WTC11 (cell line): ENCODE results near the gene RHOU.

Experiments used
- CREB1 ChIP-seq: sonication (generic); formaldehyde crosslinking; IDR thresholded peaks from 2 replicates; pipeline ENCODE4 v1.8.0; 2023; ENCODE audit warnings: mild to moderate bottlenecking, missing genetic modification reagents
- ETV6 ChIP-seq: sonication (generic); formaldehyde crosslinking; IDR thresholded peaks from 2 replicates; pipeline ENCODE4 v1.8.1; 2022; ENCODE audit warnings: mild to moderate bottlenecking, missing genetic modification reagents
- SOX15 ChIP-seq: fragments of 250-450 bp; sonication (Bioruptor Pico); IDR thresholded peaks from 2 replicates; pipeline ENCODE4 v1.9.0; 2021; ENCODE audit warnings: mild to moderate bottlenecking
- TCF7 ChIP-seq: sonication (generic); formaldehyde crosslinking; IDR thresholded peaks from 2 replicates; pipeline ENCODE4 v1.8.0; 2022; ENCODE audit warnings: mild to moderate bottlenecking, low read depth, missing genetic modification reagents, moderate library complexity
- TF ChIP-seq, protein P1 (sequence below): sonication (generic); formaldehyde crosslinking; IDR thresholded peaks from 2 replicates; pipeline ENCODE4 v1.8.1; 2022; ENCODE audit warnings: mild to moderate bottlenecking, missing genetic modification reagents, moderate library complexity, borderline replicate concordance
- TF ChIP-seq, protein P2 (sequence below): sonication (generic); formaldehyde crosslinking; IDR thresholded peaks from 2 replicates; pipeline ENCODE4 v1.8.1; 2022; ENCODE audit warnings: mild to moderate bottlenecking, moderate library complexity, missing genetic modification reagents
- TF ChIP-seq, protein P3 (sequence below): fragments of 200-600 bp; IDR thresholded peaks from 2 replicates; pipeline ENCODE4 v1.8.0; 2022; ENCODE audit warnings: antibody characterized with exemption
- TF ChIP-seq, protein P4 (sequence below): sonication (generic); formaldehyde crosslinking; IDR thresholded peaks from 2 replicates; pipeline ENCODE4 v1.8.1; 2023; ENCODE audit warnings: mild to moderate bottlenecking, missing genetic modification reagents, borderline replicate concordance
- TF ChIP-seq, protein P5 (sequence below): sonication (generic); formaldehyde crosslinking; IDR thresholded peaks from 2 replicates; pipeline ENCODE4 v1.8.0; 2023; ENCODE audit warnings: missing genetic modification reagents
- TF ChIP-seq, protein P6 (sequence below): sonication (generic); formaldehyde crosslinking; IDR thresholded peaks from 2 replicates; pipeline ENCODE4 v1.8.1; 2023; ENCODE audit warnings: mild to moderate bottlenecking, moderate library complexity, missing genetic modification reagents

DNA sequence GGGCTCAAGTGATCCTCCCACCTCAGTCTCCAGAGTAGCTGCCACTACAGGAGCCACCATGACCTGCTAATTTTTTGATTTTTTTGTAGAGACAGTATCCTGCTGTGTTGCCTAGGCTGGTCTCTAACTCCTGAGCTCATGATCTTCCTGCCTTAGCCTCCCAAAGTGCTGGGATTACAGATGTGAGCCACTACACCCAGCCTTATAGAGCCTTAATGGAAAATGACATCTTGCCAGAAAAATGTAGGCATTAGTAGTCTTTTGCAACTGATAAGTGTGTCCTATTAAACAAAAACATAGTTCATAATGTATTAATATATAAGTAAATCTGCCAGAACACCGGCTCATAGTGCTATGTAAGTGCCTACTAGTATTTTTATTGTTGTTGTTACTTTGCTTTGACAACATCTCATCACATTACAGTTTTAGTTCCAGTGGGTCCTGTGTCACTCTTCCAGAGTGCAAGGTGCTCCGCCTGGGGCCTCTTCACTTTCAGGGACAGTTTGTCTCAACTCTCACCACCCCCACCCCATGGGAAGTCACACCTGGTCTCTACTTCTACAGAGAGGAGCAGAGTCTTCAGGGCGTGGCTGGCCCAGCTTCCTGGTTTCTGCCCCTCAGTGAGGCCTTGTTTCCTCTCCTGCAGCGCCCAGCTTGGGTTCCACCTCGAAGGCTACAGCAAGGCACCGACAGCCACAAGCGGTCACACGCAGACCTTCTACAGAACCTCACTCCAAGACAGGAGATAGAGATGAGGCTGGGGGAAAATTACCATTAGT lies 30.1 kb downstream of the RHOU start:
- TF ChIP-seq, protein P1, sequence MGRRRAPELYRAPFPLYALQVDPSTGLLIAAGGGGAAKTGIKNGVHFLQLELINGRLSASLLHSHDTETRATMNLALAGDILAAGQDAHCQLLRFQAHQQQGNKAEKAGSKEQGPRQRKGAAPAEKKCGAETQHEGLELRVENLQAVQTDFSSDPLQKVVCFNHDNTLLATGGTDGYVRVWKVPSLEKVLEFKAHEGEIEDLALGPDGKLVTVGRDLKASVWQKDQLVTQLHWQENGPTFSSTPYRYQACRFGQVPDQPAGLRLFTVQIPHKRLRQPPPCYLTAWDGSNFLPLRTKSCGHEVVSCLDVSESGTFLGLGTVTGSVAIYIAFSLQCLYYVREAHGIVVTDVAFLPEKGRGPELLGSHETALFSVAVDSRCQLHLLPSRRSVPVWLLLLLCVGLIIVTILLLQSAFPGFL (CRISPR knock-in tag), result no peak
- TF ChIP-seq SOX15, result no peak
- TF ChIP-seq CREB1 (CRISPR knock-in tag), result no peak
- TF ChIP-seq ETV6, result no peak
- TF ChIP-seq TCF7 (CRISPR knock-in tag), result no peak
- TF ChIP-seq, protein P2, sequence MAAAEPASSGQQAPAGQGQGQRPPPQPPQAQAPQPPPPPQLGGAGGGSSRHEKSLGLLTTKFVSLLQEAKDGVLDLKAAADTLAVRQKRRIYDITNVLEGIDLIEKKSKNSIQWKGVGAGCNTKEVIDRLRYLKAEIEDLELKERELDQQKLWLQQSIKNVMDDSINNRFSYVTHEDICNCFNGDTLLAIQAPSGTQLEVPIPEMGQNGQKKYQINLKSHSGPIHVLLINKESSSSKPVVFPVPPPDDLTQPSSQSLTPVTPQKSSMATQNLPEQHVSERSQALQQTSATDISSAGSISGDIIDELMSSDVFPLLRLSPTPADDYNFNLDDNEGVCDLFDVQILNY, result no peak
- TF ChIP-seq, protein P3, sequence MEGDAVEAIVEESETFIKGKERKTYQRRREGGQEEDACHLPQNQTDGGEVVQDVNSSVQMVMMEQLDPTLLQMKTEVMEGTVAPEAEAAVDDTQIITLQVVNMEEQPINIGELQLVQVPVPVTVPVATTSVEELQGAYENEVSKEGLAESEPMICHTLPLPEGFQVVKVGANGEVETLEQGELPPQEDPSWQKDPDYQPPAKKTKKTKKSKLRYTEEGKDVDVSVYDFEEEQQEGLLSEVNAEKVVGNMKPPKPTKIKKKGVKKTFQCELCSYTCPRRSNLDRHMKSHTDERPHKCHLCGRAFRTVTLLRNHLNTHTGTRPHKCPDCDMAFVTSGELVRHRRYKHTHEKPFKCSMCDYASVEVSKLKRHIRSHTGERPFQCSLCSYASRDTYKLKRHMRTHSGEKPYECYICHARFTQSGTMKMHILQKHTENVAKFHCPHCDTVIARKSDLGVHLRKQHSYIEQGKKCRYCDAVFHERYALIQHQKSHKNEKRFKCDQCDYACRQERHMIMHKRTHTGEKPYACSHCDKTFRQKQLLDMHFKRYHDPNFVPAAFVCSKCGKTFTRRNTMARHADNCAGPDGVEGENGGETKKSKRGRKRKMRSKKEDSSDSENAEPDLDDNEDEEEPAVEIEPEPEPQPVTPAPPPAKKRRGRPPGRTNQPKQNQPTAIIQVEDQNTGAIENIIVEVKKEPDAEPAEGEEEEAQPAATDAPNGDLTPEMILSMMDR, result no peak
- TF ChIP-seq, protein P4, sequence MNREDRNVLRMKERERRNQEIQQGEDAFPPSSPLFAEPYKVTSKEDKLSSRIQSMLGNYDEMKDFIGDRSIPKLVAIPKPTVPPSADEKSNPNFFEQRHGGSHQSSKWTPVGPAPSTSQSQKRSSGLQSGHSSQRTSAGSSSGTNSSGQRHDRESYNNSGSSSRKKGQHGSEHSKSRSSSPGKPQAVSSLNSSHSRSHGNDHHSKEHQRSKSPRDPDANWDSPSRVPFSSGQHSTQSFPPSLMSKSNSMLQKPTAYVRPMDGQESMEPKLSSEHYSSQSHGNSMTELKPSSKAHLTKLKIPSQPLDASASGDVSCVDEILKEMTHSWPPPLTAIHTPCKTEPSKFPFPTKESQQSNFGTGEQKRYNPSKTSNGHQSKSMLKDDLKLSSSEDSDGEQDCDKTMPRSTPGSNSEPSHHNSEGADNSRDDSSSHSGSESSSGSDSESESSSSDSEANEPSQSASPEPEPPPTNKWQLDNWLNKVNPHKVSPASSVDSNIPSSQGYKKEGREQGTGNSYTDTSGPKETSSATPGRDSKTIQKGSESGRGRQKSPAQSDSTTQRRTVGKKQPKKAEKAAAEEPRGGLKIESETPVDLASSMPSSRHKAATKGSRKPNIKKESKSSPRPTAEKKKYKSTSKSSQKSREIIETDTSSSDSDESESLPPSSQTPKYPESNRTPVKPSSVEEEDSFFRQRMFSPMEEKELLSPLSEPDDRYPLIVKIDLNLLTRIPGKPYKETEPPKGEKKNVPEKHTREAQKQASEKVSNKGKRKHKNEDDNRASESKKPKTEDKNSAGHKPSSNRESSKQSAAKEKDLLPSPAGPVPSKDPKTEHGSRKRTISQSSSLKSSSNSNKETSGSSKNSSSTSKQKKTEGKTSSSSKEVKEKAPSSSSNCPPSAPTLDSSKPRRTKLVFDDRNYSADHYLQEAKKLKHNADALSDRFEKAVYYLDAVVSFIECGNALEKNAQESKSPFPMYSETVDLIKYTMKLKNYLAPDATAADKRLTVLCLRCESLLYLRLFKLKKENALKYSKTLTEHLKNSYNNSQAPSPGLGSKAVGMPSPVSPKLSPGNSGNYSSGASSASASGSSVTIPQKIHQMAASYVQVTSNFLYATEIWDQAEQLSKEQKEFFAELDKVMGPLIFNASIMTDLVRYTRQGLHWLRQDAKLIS, result no peak
- TF ChIP-seq, protein P5, sequence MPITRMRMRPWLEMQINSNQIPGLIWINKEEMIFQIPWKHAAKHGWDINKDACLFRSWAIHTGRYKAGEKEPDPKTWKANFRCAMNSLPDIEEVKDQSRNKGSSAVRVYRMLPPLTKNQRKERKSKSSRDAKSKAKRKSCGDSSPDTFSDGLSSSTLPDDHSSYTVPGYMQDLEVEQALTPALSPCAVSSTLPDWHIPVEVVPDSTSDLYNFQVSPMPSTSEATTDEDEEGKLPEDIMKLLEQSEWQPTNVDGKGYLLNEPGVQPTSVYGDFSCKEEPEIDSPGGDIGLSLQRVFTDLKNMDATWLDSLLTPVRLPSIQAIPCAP (CRISPR knock-in tag), result no peak
- TF ChIP-seq, protein P6, sequence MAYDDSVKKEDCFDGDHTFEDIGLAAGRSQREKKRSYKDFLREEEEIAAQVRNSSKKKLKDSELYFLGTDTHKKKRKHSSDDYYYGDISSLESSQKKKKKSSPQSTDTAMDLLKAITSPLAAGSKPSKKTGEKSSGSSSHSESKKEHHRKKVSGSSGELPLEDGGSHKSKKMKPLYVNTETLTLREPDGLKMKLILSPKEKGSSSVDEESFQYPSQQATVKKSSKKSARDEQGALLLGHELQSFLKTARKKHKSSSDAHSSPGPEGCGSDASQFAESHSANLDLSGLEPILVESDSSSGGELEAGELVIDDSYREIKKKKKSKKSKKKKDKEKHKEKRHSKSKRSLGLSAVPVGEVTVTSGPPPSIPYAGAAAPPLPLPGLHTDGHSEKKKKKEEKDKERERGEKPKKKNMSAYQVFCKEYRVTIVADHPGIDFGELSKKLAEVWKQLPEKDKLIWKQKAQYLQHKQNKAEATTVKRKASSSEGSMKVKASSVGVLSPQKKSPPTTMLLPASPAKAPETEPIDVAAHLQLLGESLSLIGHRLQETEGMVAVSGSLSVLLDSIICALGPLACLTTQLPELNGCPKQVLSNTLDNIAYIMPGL (CRISPR knock-in tag), result no peak
